IPS-15b (cell line): Measurements from ENCODE around the gene PLEKHF1.
A peak's percentile ranks its signal among the peaks of the same experiment; 100 is the strongest.
"Not testable (repeated sequence)": the region's sequence is repeated elsewhere in the genome, so short reads cannot be mapped to it uniquely, and the experiment has no call there.

Experiments
- H3K27me3 ChIP-seq: one replicate; pipeline ENCODE4 v1.6.1; 2013; ENCODE audit warnings: low read length; ENCODE audit not compliant: control insufficient read depth, insufficient read depth
- H3K36me3 ChIP-seq: one replicate; pipeline ENCODE4 v1.6.1; 2013; ENCODE audit warnings: low read length; ENCODE audit not compliant: control insufficient read depth, insufficient read depth
- H3K4me1 ChIP-seq: one replicate; pipeline ENCODE4 v1.6.1; 2013; ENCODE audit warnings: mild to moderate bottlenecking, low read length; ENCODE audit not compliant: control insufficient read depth, insufficient read depth
- H3K4me3 ChIP-seq: one replicate; pipeline ENCODE4 v1.5.1; 2013; ENCODE audit warnings: low read depth, low read length
- H3K9ac ChIP-seq: one replicate; pipeline ENCODE4 v1.6.1; 2013; ENCODE audit warnings: low read depth, mild to moderate bottlenecking, low read length
- H3K9me3 ChIP-seq: one replicate; pipeline ENCODE4 v1.6.1; 2013; ENCODE audit warnings: mild to moderate bottlenecking, low read length; ENCODE audit not compliant: control insufficient read depth, insufficient read depth

The PLEKHF1 gene

DNA sequence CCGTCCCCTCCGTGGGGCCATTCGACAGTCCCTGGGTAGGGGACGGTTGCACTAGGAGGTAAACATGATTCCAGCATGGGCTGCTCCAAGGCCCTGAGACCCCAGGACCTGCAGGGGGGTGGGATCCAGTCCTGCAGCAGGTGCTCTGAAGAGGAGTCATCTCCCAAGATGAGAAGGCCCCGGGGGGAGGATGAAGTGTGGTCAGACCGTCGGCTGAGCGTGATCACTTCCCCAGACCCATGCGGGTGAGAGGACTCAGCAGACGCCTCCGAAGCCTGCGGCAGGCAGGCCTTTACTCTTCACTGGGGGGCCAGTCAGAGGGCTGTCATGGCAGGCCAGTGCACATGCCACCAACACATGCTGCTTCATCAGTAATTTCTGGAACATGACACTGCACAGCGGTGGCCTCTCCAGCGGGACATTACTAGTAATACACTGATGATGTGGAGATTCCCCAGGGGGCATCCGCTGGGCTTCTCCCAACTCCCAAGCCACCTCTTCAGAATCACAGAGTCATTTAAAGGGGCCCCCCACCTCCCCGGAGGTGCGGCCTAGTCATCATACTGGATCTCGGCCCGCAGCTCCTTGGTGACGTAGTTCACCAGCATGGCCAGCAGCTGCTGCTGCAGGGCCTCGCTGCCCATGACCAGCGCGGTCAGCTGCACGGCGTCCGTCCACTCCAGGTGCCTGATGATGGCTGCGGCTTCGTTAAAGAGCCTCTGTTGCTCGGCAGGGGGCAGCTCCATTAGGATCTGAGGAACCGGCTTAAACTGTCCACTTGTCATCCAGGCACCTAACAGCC is 37.1 kb downstream of the PLEKHF1 start:
- Histone ChIP-seq H3K4me1 (no peaks in the 10 kb centered on the region), H3K9me3 (no peaks in the 10 kb centered on the region), H3K4me3 (no peak overlapping the region), H3K9ac (no peak overlapping the region), H3K27me3 (no peaks in the 10 kb centered on the region), H3K36me3 (peaks cover 5% of the 10 kb centered on the region)

DNA sequence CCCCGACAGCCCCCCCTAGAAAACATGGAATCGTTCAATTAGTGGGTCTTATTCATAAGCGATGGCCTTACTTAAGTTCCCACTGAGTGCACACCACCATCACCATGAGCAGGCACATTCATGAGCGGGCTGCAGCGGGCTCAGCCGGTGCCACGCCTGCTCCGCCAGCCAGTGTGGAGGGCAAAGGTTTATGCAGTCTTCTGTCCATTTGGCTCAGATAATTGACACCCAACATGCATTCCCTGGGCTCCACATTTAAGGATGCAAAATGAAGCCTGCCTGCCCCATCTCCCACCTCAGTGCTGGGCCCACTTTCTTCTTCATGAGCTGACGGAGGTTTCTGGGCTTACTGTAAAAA is 37.7 kb downstream of the PLEKHF1 start:
- no peak overlapping the region for H3K4me3 ChIP-seq
- no peaks in the 10 kb centered on the region for H3K27me3 ChIP-seq
- H3K4me1 ChIP-seq, result no peaks in the 10 kb centered on the region
- peaks cover 5% of the 10 kb centered on the region for H3K36me3 ChIP-seq
- H3K9ac ChIP-seq, result no peak overlapping the region
- no peaks in the 10 kb centered on the region for H3K9me3 ChIP-seq

DNA sequence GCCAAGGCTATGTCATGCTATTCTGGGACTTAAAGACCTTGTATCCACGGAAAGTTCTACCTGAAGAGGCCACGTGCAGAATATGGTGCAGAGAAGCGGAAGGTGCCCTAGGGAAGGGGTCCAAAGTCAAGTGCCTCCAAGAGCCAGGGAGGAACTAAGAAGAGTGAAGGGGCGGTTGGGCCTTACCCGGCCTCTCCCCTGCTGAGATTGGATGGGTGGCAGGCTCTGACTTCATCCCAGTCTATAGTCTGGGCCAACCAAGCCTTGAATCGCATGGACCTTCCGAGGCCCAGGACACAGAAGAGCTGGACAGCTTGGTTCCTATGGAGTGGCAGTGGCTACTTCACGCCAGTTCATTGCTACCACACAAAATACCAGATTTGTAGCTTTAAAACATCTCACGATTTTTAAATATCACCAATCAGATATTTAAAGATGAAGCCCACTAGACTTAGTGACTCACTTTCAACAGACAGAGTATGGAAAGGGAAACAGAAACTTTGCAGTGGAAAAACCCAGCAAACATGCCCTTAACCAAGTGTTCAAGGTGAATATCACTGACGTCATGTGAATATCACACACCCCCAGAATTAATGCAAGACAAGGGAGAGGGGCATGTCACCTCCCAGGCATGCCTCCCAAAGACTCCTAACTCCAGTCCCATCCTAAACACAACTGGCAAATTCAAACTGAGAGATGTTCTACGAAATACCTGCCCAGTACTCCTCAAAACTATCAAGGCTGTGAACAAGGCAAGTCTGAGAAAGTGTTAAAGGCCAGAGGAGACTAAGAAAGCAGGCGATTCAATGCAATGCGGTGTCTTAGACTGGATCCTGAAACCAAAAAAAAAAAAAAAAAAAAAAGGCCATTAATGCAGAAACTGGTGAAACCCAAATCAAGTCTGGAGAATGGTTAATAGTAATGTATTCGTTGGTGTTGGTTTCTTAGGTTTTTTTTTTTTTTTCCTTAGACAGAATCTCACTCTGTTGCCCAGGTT is 39.6 kb downstream of the PLEKHF1 start:
- Histone ChIP-seq H3K9ac (no peak overlapping the region), H3K9me3 (no peaks in the 10 kb centered on the region), H3K36me3 (peaks cover 5% of the 10 kb centered on the region), H3K4me1 (no peaks in the 10 kb centered on the region), H3K27me3 (no peaks in the 10 kb centered on the region), H3K4me3 (no peak overlapping the region)

DNA sequence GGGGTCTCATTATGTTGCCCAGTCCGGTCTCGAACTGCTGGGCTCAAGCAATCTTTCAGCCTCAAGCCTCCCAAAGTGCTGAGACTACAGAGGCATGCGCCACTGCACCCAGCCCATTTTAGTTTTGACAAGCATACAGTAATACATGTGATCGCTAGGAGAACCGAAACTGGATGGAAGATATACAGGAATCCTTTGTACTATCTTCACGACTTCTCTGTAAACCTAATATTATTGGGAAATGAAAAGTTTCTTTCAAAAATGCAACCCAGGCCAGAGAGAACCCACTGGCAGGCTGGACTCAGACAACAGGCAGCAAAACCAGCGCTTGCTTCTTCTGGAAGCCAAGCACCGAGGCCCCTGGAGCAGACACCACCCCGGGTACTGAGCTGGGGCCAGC is 40.4 kb downstream of the PLEKHF1 start:
- H3K36me3 ChIP-seq, result peaks cover 5% of the 10 kb centered on the region
- no peaks in the 10 kb centered on the region for H3K4me1 ChIP-seq
- H3K27me3 ChIP-seq, result no peaks in the 10 kb centered on the region
- no peak overlapping the region for H3K9ac ChIP-seq
- no peak overlapping the region for H3K4me3 ChIP-seq
- H3K9me3 ChIP-seq, result no peaks in the 10 kb centered on the region

DNA sequence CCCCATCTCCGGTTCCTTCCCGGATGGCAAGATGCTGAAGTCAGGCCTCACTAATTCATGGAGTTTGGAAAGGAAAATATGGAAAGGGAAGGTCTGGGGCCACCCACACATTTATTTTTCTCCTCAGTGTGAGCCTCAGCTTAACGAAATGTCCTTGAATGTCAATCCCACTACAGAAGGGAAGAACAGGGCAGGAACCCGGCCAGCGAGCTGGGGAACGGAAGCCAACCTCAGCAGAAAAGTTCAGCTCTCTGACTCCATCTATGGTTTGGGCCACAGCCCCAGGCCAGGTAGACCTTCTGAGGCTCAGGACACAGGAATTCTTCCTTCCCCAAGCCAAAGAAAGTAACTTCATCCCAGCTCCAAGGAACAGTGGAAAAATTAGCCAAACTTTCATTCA is 41.4 kb downstream of the PLEKHF1 start:
- no peak overlapping the region for H3K9ac ChIP-seq
- H3K36me3 ChIP-seq, result peaks cover 5% of the 10 kb centered on the region
- H3K9me3 ChIP-seq, result no peaks in the 10 kb centered on the region
- H3K4me3 ChIP-seq, result no peak overlapping the region
- H3K27me3 ChIP-seq, result no peaks in the 10 kb centered on the region
- no peaks in the 10 kb centered on the region for H3K4me1 ChIP-seq

DNA sequence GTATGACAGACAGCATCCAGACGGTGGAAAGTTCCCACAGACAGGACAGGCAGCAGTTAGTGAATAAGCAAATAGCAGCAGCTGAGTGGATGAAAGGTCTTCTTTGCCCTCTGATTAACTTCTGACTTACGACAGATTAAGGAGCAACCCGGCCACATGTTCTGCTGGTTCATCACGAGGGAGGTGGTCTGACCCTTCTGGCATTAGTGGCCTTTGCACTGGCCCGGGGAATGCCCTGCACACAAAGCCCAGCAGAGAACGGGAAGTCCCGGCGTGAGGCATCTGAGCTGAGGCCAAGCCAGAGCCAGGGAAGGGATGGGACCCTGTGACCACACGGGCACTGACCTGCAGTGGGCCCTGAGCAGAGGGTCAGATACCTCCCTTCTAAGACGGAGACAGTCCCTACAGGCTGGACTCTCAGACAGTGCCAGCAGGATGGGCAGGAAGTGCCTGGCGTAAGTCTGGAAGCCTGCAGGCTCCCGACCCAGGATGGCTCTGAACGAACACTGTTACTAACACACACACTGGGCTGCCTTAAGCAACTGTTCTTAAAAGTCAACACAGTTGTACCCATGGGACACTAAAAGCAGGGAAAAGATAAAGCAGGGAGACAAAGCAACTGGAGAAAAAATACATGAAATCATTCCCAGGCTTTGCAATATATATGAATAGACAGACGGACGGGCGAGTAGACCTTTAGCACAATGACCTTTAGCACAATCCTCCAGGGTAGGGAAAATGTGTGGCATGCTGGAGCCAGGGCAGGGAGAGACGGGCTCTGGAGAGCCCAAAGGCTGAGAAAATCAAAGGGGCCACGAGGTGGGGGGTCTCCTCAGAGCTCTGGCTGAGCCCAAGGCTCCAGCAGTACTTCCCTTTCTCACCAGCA is 43.5 kb downstream of the PLEKHF1 start:
- H3K9ac ChIP-seq, result no peak overlapping the region
- H3K4me1 ChIP-seq, result no peaks in the 10 kb centered on the region
- H3K36me3 ChIP-seq, result no peaks in the 10 kb centered on the region
- H3K9me3 ChIP-seq, result no peaks in the 10 kb centered on the region
- H3K4me3 ChIP-seq, result no peak overlapping the region
- no peaks in the 10 kb centered on the region for H3K27me3 ChIP-seq

DNA sequence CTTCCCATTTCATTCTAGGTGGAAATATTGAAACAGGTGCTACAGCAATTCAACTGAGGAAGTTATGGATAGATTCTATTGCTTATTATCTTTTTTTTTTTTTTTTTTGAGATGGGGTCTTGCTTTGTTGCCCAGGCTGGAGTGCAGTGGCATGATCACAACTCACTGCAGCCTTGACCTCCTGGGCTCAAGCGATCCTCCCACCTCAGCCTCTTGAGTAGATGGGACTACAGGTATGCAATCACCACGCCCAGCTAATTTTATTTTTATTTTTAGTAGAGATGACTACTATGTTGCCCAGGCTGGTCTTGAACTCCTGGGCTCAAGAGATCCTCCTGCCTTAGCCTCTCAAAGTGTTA is 44.2 kb downstream of the PLEKHF1 start:
- H3K4me1 ChIP-seq, H3K4me3 ChIP-seq, H3K9me3 ChIP-seq, H3K9ac ChIP-seq, H3K27me3 ChIP-seq, H3K36me3 ChIP-seq: not testable (repeated sequence)

DNA sequence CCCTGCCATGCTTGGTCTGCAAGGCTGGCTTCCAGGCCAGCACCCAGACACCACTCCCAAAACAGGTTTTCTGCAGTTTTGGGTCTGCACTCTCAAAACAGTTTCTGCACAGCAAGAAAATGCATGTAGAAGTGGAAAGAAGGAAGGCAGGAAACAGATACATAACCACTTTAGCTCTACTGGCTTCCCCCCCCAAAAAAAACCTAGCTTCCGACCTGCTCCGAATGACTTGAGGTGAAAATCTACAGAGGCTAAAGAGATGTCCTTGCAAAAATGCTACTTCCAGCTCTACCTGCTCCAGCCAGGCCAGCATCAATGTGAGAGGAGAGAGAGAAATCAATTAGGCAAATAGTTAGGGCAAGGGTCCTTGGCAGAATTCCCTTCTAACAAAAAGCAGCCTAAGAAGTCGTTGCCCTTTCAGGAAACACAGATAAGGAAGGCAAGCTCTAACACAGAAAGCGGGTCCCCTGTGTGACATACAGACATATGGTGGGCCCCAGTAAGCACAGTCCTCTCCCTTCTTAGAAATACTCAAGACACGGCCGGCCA is 46.4 kb downstream of the PLEKHF1 start:
- H3K4me1 ChIP-seq, result peaks cover 3% of the 10 kb centered on the region
- H3K4me3 ChIP-seq, result no peak overlapping the region
- no peaks in the 10 kb centered on the region for H3K36me3 ChIP-seq
- H3K9me3 ChIP-seq, result no peaks in the 10 kb centered on the region
- no peaks in the 10 kb centered on the region for H3K27me3 ChIP-seq
- H3K9ac ChIP-seq, result no peak overlapping the region

DNA sequence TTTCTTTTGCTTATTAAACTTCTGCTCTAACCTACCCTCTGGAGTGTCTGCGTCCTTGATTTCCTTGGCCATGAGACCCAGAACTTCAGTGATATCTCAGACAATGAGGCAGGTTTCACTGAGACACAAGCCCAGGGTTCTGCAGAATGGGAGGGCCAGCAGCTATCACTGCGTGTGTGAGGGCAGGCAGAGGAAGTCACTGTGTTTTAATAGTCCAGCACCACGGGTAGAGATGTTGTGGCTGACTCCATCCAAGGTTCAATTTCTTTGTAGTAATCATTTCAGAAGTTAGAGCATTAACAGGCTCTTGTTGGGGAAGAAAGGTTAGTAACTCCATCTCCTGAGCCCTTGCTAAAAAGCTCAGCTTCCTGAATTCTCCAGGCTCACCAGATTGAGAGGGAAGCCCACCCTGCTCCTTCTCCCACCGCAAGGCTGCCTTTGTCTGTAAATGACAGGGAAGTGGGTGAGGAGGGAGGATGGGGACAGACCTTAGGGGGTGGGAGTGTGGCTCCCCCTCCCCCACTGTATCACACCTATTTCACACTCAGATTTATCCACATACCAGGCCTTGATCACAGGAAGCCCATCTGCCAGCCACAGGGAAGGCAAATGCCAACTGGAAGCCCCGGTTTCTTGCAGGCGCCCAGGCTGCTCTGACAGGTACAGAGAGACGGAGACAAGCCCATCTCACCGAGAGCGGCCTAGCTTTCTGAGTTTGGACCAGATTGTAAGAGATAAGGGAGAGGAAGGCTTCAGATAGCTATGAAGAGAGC is 47.7 kb downstream of the PLEKHF1 start:
- Histone ChIP-seq H3K9me3 (no peaks in the 10 kb centered on the region), H3K4me1 (peaks cover 3% of the 10 kb centered on the region), H3K9ac (no peak overlapping the region), H3K36me3 (no peaks in the 10 kb centered on the region), H3K27me3 (no peaks in the 10 kb centered on the region), H3K4me3 (no peak overlapping the region)

DNA sequence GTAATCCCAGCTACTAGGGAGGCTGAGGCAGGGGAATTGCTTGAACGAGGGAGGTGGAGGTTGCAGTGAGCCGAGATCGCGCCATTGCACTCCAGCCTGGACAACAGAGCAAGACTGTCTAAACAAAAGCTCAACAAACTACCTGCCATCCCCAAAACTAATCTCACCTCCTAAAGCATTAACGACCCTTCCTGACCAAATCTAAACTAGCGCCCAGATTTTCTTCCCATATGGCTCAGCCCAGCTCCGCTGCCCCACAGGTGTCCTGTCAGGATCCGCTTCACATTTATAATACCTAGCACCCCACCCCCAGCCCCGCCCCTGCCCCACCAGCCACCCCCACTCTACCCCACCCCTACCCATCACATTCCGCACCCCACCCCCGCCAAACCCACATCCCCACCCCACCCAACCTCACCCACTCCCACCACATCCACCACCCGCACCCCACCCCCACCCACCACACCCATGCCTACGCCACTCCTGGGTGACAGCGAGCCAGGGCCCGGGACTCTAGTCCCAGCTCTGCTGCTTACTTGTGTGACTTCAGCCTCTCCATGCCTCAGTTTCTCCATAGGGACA is 49.2 kb downstream of the PLEKHF1 start:
- Histone ChIP-seq H3K36me3 (no peaks in the 10 kb centered on the region), H3K4me1 (peaks cover 3% of the 10 kb centered on the region), H3K9me3 (no peaks in the 10 kb centered on the region), H3K27me3 (no peaks in the 10 kb centered on the region), H3K9ac (peak overlapping the region; percentile 65), H3K4me3 (peak overlapping the region; percentile 63)
